Peyer's patch (tissue), 4 donors: ENCODE results near the gene RPS27L. TPM values are rescaled to one million over a fixed set of nuclear protein-coding genes. Genes with fewer than 3 reads are reported as not detected.

Source experiments
- DNase-seq, 3 donors: peaks; one replicate each; pipeline ENCODE4 v3.0.0-alpha.2; 2017 to 2019
- H3K27ac ChIP-seq, 4 donors: fragments of 200-600 bp; sonication (generic); one replicate each; pipeline ENCODE4 v1.5.1; 2016 to 2019
- H3K27me3 ChIP-seq, 2 donors: fragments of 200-600 bp; sonication (generic); one replicate each; pipeline ENCODE4 v1.5.1; 2019
- H3K36me3 ChIP-seq, 3 donors: fragments of 200-600 bp; sonication (generic); one replicate each; pipeline ENCODE4 v1.5.1; 2016 to 2019
- H3K4me1 ChIP-seq, 4 donors: fragments of 200-600 bp; sonication (generic); one replicate each; pipeline ENCODE4 v1.5.1; 2016 to 2019
- H3K4me3 ChIP-seq, 4 donors: fragments of 200-600 bp; sonication (generic); 1 replicate in 3 of 4; 2 replicates in 1 of 4; pipeline ENCODE4 v1.5.1; 2016 to 2019; ENCODE audit warnings: mild to moderate bottlenecking in 1 of 4
- H3K9me3 ChIP-seq, 4 donors: fragments of 200-600 bp; sonication (generic); one replicate each; pipeline ENCODE4 v1.5.1; 2016 to 2019; ENCODE audit warnings: mild to moderate bottlenecking in 1 of 4
- POLR2A ChIP-seq, 2 donors: fragments of 450-650 bp; IDR thresholded peaks; one replicate each; pipeline ENCODE4 v1.5.1; 2017; ENCODE audit warnings: antibody characterized with exemption in 2 of 2, mild to moderate bottlenecking in 2 of 2, moderate library complexity in 2 of 2
- total RNA-seq, 4 donors: library from RNA; depleted of rRNA; stranded (reverse); fragments of >200 nt; gene quantifications; one replicate each; pipeline ENCODE4 v1.1.0, GENCODE V29; 2016
- TF ChIP-seq, protein P1 (sequence below), 6 experiments: fragments of 450-650 bp in 4 of 6; fragments of 200-600 bp in 2 of 6; sonication (generic) in 1 of 6; IDR thresholded peaks; one replicate each; pipeline ENCODE4 v1.5.1; 2017 to 2019; ENCODE audit warnings: antibody characterized with exemption in 6 of 6, mild to moderate bottlenecking in 3 of 6, moderate library complexity in 1 of 6

The RPS27L gene
- total RNA-seq, 4 donors from 2014 or later, result 78.4 to 226 (median 110) TPM

DNA sequence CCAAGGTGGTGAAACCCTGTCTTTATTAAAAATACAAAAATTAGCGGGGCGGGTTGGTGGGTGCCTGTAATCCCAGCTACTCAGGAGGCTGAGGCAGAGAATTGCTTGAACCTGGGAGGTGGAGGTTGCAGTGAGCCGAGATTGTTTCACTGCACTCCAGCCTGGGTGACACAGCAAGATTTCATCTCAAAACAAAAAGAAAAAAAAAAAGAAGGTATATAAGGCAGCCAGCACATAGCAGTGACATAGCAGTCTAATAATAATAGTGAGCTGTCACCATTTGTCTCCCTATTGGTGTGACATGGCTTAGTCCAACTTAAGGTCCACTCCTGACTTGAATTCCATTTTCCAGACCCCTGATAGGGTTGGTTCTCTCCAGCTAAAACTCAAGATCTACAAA, 44.4 kb downstream of the RPS27L start:
- Histone ChIP-seq H3K4me1 (peaks cover 0 to 13% (median 0%) of the 10 kb centered on the region in 4 donors), H3K27me3 (no peaks in the 10 kb centered on the region), H3K27ac (no peak overlapping the region), H3K36me3 (no peaks in the 10 kb centered on the region), H3K9me3 (no peaks in the 10 kb centered on the region), H3K4me3 (no peak overlapping the region)
- TF ChIP-seq, protein P1, sequence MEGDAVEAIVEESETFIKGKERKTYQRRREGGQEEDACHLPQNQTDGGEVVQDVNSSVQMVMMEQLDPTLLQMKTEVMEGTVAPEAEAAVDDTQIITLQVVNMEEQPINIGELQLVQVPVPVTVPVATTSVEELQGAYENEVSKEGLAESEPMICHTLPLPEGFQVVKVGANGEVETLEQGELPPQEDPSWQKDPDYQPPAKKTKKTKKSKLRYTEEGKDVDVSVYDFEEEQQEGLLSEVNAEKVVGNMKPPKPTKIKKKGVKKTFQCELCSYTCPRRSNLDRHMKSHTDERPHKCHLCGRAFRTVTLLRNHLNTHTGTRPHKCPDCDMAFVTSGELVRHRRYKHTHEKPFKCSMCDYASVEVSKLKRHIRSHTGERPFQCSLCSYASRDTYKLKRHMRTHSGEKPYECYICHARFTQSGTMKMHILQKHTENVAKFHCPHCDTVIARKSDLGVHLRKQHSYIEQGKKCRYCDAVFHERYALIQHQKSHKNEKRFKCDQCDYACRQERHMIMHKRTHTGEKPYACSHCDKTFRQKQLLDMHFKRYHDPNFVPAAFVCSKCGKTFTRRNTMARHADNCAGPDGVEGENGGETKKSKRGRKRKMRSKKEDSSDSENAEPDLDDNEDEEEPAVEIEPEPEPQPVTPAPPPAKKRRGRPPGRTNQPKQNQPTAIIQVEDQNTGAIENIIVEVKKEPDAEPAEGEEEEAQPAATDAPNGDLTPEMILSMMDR (IDR thresholded peaks at IDR 0.05), result no peak
- no peak for TF ChIP-seq POLR2A (IDR thresholded peaks at IDR 0.05)
- no peak for DNase-seq

DNA sequence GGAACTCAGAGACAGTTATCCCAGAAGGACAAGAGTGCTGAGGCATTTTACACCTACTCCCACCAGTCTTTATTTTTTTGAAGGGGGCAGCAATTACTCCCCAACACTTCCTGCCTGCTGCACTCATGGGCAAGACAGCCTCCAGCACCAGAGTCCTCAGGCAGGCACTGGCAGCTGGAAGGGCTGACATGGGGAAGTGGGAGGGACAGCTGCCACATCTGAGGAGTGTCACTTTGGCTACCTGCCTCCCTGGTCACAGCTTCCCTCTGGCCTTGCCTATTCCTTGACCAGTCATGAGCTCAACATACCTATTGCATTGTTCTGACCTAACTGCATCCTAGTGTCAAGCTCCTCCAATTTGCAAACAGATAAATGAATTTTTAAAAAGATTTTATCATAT, 45.8 kb downstream of the RPS27L start:
- no peak for TF ChIP-seq POLR2A (IDR thresholded peaks at IDR 0.05)
- TF ChIP-seq, protein P1 (IDR thresholded peaks at IDR 0.05), result no peak
- Histone ChIP-seq H3K27ac (no peak overlapping the region), H3K36me3 (no peaks in the 10 kb centered on the region), H3K4me1 (peaks cover 0 to 16% (median 0%) of the 10 kb centered on the region in 4 donors), H3K27me3 (no peaks in the 10 kb centered on the region), H3K4me3 (no peak overlapping the region), H3K9me3 (no peaks in the 10 kb centered on the region)
- DNase-seq, result no peak

DNA sequence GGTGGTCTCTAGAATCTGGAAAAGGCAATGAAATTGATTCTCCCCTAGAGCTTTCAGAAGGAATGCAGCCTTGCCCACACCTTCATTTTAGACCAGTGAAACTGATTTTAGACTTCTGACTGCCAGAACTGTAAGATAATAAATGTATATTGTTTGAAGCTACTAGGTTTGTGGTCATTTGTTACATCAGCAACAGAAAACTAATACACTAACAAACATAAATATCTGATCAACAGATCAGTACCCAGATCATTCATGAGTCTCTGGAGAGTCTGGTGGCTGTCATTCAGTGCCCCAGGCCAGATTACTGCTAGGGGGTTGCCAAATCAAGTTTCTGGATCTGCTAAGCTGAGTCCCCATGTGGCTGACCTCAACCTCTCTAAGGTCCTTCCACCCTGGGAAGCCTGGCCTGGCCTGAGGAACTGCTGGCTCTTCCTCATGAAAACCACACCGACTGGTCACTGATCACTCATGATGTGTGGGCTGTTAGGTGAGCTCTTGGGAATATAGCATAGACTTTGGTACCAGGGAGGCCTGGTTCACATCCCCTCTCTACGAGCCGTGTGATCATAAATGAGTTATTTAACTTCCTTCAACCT, 46.8 kb downstream of the RPS27L start:
- no peak for DNase-seq
- Histone ChIP-seq H3K27me3 (no peaks in the 10 kb centered on the region), H3K4me3 (no peak overlapping the region), H3K4me1 (peaks cover 0 to 16% (median 0%) of the 10 kb centered on the region in 4 donors), H3K36me3 (no peaks in the 10 kb centered on the region), H3K9me3 (no peaks in the 10 kb centered on the region), H3K27ac (no peak overlapping the region)
- no peak for TF ChIP-seq POLR2A (IDR thresholded peaks at IDR 0.05)
- TF ChIP-seq, protein P1 (IDR thresholded peaks at IDR 0.05), result no peak

DNA sequence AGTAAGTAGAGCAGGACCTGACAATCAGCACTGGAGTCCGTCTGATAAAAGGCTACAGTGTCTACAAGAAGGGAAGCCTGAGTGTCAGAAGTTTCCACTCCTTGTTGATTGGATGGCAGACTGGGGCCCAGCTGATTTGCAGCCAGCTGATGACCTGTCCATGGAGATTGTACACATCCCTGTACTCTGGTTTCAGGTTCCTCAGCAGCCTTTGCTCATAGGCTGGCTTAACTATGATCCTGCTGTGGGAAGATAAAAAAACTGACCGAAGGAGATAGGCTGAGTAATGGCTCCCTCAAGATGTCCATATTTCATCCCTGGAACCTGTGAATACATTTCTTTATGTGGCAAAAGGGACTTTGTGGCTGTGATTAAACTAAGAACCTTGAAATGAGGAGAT, 47.4 kb downstream of the RPS27L start:
- TF ChIP-seq POLR2A (IDR thresholded peaks at IDR 0.05), result no peak
- TF ChIP-seq, protein P1 (IDR thresholded peaks at IDR 0.05), result no peak
- H3K36me3 ChIP-seq, result no peaks in the 10 kb centered on the region
- no peak overlapping the region for H3K4me3 ChIP-seq
- no peaks in the 10 kb centered on the region for H3K9me3 ChIP-seq
- H3K27me3 ChIP-seq, result no peaks in the 10 kb centered on the region
- H3K27ac ChIP-seq, result no peak overlapping the region
- H3K4me1 ChIP-seq, result peaks cover 0 to 16% (median 0%) of the 10 kb centered on the region in 4 donors
- no peak for DNase-seq

DNA sequence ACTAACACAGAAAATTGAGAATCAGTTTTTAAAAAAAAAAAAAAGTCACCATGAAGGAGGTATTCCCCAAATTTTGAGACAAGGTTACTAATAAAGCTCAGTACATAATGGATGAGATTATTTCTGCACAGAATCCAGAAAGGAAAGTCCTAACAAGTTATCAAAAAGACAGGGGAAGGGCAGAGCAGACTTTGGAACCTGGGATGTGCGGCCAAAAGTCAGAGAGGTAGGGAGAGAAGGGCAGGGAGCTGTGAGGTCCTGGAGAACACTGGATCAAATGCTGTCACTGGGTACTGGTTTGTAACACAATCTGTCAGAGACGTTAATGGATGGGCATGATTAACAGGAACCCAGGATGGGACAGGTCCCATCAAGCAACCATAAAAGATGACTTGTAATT, 47.8 kb downstream of the RPS27L start:
- TF ChIP-seq POLR2A (IDR thresholded peaks at IDR 0.05), result no peak
- TF ChIP-seq, protein P1 (IDR thresholded peaks at IDR 0.05), result no peak
- no peaks in the 10 kb centered on the region for H3K36me3 ChIP-seq
- no peak overlapping the region for H3K4me3 ChIP-seq
- DNase-seq, result no peak
- H3K9me3 ChIP-seq, result no peaks in the 10 kb centered on the region
- no peaks in the 10 kb centered on the region for H3K27me3 ChIP-seq
- no peak overlapping the region for H3K27ac ChIP-seq
- H3K4me1 ChIP-seq, result peaks cover 0 to 16% (median 0%) of the 10 kb centered on the region in 4 donors
